ENCODE measurements around the gene FBXO33.
A peak's percentile ranks its signal among the peaks of the same experiment; 100 is the strongest.

FBXO33 gene

DNA sequence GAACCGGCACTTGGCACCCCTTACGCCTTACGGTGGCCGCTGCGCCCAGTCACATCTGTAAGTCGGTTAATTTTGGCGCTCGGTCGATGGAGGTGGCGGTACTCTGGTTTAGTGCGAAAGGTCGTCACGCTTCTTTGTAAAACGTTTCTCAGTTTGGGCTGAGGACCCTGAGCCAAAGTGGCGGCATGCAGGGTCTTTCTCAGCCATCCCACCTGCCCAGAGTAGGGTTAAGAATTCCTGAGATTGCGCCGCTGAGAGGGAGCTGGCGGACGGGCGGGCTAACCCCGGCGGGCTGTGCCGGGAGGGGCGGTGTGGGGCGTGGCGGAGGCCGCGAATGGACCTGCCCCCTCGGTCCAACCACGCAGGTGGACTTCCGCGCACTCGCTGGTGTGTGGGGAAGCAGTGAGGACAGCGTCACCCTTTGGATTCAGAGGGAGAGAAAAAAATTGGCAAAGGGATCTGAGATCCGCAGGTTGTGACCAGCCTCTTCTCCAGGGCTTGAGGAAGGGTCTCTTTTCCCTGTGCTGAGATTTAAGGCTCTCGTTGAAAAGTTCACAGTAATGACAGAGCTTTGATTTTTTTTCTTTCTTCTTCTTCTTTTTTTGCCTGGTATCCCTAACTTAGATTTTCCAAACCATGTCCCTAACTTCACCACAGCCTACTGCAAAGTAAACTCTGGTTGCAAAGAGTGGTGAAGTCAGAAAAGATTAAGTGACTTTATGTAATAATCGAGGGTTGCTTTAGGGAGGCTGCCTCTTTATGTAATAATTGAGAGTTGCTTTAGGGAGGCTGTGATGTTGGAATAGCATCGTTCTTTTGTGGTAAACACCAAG lies 602 bp upstream of the FBXO33 start:
- Histone ChIP-seq H3K9me2 (replicated peaks; ENCODE audit: insufficient read depth, low read length) (no peaks in the 10 kb centered on the region), H2AFZ (ENCODE audit: low read depth, low read length, severe bottlenecking) (peak overlapping the region; percentile 87), H3F3A (ENCODE audit: insufficient read depth) (peaks cover 9% of the 10 kb centered on the region; the same call in 1 of the 2 replicates), H3K9me3 (ENCODE audit: insufficient read depth, low read length) (no peaks in the 10 kb centered on the region), H3K27me3 (ENCODE audit: low read length) (no peaks in the 10 kb centered on the region), H3K9ac (ENCODE audit: low read length) (peak overlapping the region; percentile 79), H3K27ac (ENCODE audit: low read depth, low read length) (peak overlapping the region; percentile 85), H3K36me3 (ENCODE audit: low read length) (no peaks in the 10 kb centered on the region), H3K79me2 (ENCODE audit: insufficient read depth, low read length) (peaks cover 37% of the 10 kb centered on the region), H3K4me2 (ENCODE audit: low read depth, low read length, poor library complexity, severe bottlenecking) (peak overlapping the region; percentile 71), H3K4me3 (ENCODE audit: insufficient read depth, low read length, poor library complexity, severe bottlenecking) (peak overlapping the region; percentile 84), H4K20me1 (ENCODE audit: low read depth, low read length) (peaks cover 13% of the 10 kb centered on the region; the same call in 1 of the 2 replicates)
- TF ChIP-seq, protein P1, sequence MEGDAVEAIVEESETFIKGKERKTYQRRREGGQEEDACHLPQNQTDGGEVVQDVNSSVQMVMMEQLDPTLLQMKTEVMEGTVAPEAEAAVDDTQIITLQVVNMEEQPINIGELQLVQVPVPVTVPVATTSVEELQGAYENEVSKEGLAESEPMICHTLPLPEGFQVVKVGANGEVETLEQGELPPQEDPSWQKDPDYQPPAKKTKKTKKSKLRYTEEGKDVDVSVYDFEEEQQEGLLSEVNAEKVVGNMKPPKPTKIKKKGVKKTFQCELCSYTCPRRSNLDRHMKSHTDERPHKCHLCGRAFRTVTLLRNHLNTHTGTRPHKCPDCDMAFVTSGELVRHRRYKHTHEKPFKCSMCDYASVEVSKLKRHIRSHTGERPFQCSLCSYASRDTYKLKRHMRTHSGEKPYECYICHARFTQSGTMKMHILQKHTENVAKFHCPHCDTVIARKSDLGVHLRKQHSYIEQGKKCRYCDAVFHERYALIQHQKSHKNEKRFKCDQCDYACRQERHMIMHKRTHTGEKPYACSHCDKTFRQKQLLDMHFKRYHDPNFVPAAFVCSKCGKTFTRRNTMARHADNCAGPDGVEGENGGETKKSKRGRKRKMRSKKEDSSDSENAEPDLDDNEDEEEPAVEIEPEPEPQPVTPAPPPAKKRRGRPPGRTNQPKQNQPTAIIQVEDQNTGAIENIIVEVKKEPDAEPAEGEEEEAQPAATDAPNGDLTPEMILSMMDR (IDR thresholded peaks at IDR 0.05; ENCODE audit: insufficient read depth, low read length, poor library complexity, severe bottlenecking) = no peak
- TF ChIP-seq EZH2phosphoT487 (conservative IDR thresholded peaks at IDR 0.05; ENCODE audit: low read length) = no peak

DNA sequence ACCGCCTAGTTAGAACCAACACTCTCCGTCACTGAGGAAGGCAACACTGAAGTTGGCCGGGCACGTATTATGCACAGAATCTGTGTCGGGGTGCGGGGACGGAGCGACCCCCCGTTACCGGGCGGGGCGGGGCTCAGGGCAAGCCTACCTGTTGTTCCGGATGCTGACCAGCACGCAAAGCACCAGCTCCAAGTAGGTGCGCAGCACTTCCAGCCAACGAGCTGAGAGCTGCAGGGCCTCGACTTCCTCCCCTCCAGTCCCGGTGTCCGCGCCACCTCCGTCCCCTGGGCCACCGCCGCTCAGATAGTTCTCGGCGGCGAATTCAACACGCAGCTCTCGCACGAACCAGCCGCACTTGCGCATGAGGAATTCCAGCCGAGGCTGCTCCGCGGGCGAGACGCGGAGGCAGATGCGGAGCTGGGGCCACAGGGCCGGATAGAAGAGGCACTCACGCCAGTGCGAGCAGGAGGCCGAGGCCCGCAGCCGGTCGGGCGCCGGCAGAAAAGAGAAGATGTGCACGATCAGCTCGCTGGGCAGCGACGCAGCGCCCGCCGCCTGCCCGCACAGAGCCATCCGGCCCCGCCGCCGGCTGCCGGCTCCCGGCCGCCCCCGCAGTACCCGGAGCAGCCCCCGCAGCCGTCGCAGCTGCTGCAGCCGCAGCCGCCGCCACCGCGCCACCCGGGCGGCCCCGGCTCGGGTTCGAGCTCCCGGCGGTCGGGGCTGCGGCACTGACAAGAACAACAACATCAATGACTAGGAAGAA lies 636 bp downstream of the FBXO33 start:
- Histone ChIP-seq H2AFZ (ENCODE audit: low read depth, low read length, severe bottlenecking) (peak overlapping the region; percentile 97), H3K9ac (ENCODE audit: low read length) (peak overlapping the region; percentile 79), H3K27me3 (ENCODE audit: low read length) (no peaks in the 10 kb centered on the region), H3K36me3 (ENCODE audit: low read length) (no peaks in the 10 kb centered on the region), H3K27ac (ENCODE audit: low read depth, low read length) (peak overlapping the region; percentile 95), H4K20me1 (ENCODE audit: low read depth, low read length) (peaks cover 13% of the 10 kb centered on the region; the same call in 1 of the 2 replicates), H3K4me2 (ENCODE audit: low read depth, low read length, poor library complexity, severe bottlenecking) (peak overlapping the region; percentile 91), H3K79me2 (ENCODE audit: insufficient read depth, low read length) (peaks cover 50% of the 10 kb centered on the region), H3K9me3 (ENCODE audit: insufficient read depth, low read length) (no peaks in the 10 kb centered on the region), H3K9me2 (replicated peaks; ENCODE audit: insufficient read depth, low read length) (no peaks in the 10 kb centered on the region), H3F3A (ENCODE audit: insufficient read depth) (peaks cover 14% of the 10 kb centered on the region; the same call in 1 of the 2 replicates), H3K4me3 (ENCODE audit: insufficient read depth, low read length, poor library complexity, severe bottlenecking) (peak overlapping the region; percentile 98)
- TF ChIP-seq EZH2phosphoT487 (conservative IDR thresholded peaks at IDR 0.05; ENCODE audit: low read length) = no peak
- TF ChIP-seq, protein P1 (IDR thresholded peaks at IDR 0.05; ENCODE audit: insufficient read depth, low read length, poor library complexity, severe bottlenecking) = no peak

DNA sequence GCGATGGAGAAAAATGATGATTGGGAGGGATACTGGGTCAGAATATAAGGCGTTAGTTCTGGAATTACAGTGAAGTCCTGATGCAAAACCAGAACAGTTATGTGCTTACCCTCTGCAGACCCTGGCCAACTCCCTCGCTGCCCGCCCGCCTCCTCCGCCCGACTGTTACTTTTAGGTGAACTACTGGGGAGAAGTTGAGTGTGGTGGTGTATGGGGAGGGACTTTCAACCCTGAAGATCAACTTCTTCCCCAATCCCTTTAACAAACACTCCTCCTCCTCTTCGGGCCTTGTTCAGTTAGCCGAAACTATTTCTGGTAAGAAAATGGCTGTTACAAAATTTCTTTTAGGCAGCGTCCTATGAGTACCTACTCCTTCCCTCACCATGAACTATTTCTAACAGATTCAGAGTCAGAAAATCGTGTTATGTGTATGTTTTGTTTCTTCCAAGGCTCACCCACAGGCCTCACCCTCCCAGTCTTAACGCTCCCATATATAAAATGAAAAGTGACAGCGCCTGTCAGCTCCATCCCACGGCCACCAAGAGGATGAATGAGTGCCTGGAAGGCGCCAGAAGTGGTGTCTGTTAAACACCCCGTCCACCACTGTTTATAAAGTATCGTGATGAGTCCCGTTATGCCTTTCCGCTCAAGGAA lies 1.3 kb downstream of the FBXO33 start:
- H4K20me1 ChIP-seq (ENCODE audit: low read depth, low read length) = peaks cover 13% of the 10 kb centered on the region; the same call in 1 of the 2 replicates
- no peaks in the 10 kb centered on the region for H3K27me3 ChIP-seq (ENCODE audit: low read length)
- H3F3A ChIP-seq (ENCODE audit: insufficient read depth) = peaks cover 16% of the 10 kb centered on the region; the same call in 1 of the 2 replicates
- peak overlapping the region; percentile 98 for H3K4me3 ChIP-seq (ENCODE audit: insufficient read depth, low read length, poor library complexity, severe bottlenecking)
- no peaks in the 10 kb centered on the region for H3K9me2 ChIP-seq (replicated peaks; ENCODE audit: insufficient read depth, low read length)
- no peaks in the 10 kb centered on the region for H3K9me3 ChIP-seq (ENCODE audit: insufficient read depth, low read length)
- peak overlapping the region; percentile 49 for H2AFZ ChIP-seq (ENCODE audit: low read depth, low read length, severe bottlenecking)
- H3K27ac ChIP-seq (ENCODE audit: low read depth, low read length) = 0 out of 2 replicates have a peak overlapping the region, but pooled peaks have one; percentile 95
- H3K36me3 ChIP-seq (ENCODE audit: low read length) = no peaks in the 10 kb centered on the region
- peaks cover 56% of the 10 kb centered on the region for H3K79me2 ChIP-seq (ENCODE audit: insufficient read depth, low read length)
- TF ChIP-seq, protein P1 (IDR thresholded peaks at IDR 0.05; ENCODE audit: insufficient read depth, low read length, poor library complexity, severe bottlenecking) = no peak
- TF ChIP-seq EZH2phosphoT487 (conservative IDR thresholded peaks at IDR 0.05; ENCODE audit: low read length) = no peak
- peak overlapping the region; percentile 91 for H3K4me2 ChIP-seq (ENCODE audit: low read depth, low read length, poor library complexity, severe bottlenecking)
- H3K9ac ChIP-seq (ENCODE audit: low read length) = peak overlapping the region; percentile 79
